ENCODE results near the gene INF2. TPM values are rescaled to one million over a fixed set of nuclear protein-coding genes. Genes with fewer than 3 reads are reported as not detected.
"Not testable (repeated sequence)": the region's sequence is repeated elsewhere in the genome, so short reads cannot be mapped to it uniquely, and the experiment has no call there.

INF2 gene
- total and polyA plus RNA-seq, 9 of the 15 experiments (the other 6 are each of a cell fraction or from before 2014, with no cell fraction given) = 0.56 to 31.3 (median 7.8) TPM

DNA sequence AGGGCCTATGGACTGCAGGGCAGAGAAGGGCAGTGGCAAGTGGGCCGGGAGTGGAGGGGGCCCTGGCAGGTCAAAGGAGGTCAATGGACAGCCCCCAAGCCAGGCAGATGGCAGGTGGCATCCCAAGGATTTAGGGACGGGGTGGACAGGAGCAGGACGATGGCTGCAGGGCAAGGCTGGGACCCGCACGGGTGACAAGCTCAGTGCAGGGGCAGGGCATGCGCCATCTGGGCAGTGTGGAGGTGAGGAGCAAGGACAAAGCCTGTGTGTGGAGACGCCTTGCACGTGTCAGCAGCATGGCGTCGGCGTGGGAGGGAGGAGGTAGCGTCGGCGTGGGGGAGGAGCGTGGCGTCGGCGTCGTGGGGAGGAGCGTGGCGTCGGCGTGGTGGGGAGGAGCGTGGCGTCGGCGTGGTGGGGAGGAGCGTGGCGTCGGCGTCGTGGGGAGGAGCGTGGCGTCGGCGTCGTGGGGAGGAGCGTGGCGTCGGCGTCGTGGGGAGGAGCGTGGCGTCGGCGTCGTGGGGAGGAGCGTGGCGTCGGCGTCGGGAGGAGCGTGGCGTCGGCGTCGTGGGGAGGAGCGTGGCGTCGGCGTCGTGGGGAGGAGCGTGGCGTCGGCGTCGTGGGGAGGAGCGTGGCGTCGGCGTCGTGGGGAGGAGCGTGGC lies 39.9 kb downstream of the INF2 start (continued):
- TF ChIP-seq, protein P1, sequence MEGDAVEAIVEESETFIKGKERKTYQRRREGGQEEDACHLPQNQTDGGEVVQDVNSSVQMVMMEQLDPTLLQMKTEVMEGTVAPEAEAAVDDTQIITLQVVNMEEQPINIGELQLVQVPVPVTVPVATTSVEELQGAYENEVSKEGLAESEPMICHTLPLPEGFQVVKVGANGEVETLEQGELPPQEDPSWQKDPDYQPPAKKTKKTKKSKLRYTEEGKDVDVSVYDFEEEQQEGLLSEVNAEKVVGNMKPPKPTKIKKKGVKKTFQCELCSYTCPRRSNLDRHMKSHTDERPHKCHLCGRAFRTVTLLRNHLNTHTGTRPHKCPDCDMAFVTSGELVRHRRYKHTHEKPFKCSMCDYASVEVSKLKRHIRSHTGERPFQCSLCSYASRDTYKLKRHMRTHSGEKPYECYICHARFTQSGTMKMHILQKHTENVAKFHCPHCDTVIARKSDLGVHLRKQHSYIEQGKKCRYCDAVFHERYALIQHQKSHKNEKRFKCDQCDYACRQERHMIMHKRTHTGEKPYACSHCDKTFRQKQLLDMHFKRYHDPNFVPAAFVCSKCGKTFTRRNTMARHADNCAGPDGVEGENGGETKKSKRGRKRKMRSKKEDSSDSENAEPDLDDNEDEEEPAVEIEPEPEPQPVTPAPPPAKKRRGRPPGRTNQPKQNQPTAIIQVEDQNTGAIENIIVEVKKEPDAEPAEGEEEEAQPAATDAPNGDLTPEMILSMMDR (IDR thresholded peaks at IDR 0.05 in 2 of 3, conservative IDR thresholded peaks at IDR 0.05 in 1 of 3; ENCODE audit: insufficient read depth in 2 of 3, low read depth in 1 of 3, low read length in 3 of 3) = 0 out of 6 replicates have a peak, but pooled peaks of 1 of the 3 experiments have one; percentile 13
- TF ChIP-seq, protein P2, sequence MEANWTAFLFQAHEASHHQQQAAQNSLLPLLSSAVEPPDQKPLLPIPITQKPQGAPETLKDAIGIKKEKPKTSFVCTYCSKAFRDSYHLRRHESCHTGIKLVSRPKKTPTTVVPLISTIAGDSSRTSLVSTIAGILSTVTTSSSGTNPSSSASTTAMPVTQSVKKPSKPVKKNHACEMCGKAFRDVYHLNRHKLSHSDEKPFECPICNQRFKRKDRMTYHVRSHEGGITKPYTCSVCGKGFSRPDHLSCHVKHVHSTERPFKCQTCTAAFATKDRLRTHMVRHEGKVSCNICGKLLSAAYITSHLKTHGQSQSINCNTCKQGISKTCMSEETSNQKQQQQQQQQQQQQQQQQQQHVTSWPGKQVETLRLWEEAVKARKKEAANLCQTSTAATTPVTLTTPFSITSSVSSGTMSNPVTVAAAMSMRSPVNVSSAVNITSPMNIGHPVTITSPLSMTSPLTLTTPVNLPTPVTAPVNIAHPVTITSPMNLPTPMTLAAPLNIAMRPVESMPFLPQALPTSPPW (CRISPR knock-in tag; IDR thresholded peaks at IDR 0.05) = peak; percentile 84
- TF ChIP-seq, protein P3, sequence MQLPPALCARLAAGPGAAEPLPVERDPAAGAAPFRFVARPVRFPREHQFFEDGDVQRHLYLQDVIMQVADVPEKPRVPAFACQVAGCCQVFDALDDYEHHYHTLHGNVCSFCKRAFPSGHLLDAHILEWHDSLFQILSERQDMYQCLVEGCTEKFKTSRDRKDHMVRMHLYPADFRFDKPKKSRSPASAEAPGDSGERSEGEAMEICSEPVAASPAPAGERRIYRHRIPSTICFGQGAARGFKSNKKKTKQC (CRISPR knock-in tag; IDR thresholded peaks at IDR 0.05) = peak; percentile 93; the same call in 1 of the 2 replicates
- TF ChIP-seq HDAC1 (IDR thresholded peaks at IDR 0.05) (peak in 1 of 2 experiments; percentile 88; a peak in 2 of 4 replicates), CREB1 (IDR thresholded peaks at IDR 0.05) (peak; percentile 72), CREB1 (CRISPR knock-in tag; IDR thresholded peaks at IDR 0.05) (peak; percentile 93), FIP1L1 (IDR thresholded peaks at IDR 0.05; ENCODE audit: low read depth, low read length, poor library complexity, severe bottlenecking) (peak; percentile 46), ZNF146 (CRISPR knock-in tag; IDR thresholded peaks at IDR 0.05; ENCODE audit: unreplicated experiment) (peak; percentile 7), DMBX1 (CRISPR knock-in tag; IDR thresholded peaks at IDR 0.05; ENCODE audit: borderline replicate concordance) (peak; percentile 44; the same call in 1 of the 2 replicates)
- TF ChIP-seq, protein P4, sequence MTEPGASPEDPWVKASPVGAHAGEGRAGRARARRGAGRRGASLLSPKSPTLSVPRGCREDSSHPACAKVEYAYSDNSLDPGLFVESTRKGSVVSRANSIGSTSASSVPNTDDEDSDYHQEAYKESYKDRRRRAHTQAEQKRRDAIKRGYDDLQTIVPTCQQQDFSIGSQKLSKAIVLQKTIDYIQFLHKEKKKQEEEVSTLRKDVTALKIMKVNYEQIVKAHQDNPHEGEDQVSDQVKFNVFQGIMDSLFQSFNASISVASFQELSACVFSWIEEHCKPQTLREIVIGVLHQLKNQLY (CRISPR knock-in tag; conservative IDR thresholded peaks at IDR 0.05) = peak; percentile 93 to 99
- TF ChIP-seq, protein P5, sequence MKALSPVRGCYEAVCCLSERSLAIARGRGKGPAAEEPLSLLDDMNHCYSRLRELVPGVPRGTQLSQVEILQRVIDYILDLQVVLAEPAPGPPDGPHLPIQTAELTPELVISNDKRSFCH (CRISPR knock-in tag; IDR thresholded peaks at IDR 0.05) = not testable (repeated sequence)
- TF ChIP-seq, protein P5 (tag; IDR thresholded peaks at IDR 0.05) = peak; percentile 86
- TF ChIP-seq, protein P6, sequence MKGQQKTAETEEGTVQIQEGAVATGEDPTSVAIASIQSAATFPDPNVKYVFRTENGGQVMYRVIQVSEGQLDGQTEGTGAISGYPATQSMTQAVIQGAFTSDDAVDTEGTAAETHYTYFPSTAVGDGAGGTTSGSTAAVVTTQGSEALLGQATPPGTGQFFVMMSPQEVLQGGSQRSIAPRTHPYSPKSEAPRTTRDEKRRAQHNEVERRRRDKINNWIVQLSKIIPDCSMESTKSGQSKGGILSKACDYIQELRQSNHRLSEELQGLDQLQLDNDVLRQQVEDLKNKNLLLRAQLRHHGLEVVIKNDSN (CRISPR knock-in tag; IDR thresholded peaks at IDR 0.05) = peak; percentile 70
- TF ChIP-seq, protein P7, sequence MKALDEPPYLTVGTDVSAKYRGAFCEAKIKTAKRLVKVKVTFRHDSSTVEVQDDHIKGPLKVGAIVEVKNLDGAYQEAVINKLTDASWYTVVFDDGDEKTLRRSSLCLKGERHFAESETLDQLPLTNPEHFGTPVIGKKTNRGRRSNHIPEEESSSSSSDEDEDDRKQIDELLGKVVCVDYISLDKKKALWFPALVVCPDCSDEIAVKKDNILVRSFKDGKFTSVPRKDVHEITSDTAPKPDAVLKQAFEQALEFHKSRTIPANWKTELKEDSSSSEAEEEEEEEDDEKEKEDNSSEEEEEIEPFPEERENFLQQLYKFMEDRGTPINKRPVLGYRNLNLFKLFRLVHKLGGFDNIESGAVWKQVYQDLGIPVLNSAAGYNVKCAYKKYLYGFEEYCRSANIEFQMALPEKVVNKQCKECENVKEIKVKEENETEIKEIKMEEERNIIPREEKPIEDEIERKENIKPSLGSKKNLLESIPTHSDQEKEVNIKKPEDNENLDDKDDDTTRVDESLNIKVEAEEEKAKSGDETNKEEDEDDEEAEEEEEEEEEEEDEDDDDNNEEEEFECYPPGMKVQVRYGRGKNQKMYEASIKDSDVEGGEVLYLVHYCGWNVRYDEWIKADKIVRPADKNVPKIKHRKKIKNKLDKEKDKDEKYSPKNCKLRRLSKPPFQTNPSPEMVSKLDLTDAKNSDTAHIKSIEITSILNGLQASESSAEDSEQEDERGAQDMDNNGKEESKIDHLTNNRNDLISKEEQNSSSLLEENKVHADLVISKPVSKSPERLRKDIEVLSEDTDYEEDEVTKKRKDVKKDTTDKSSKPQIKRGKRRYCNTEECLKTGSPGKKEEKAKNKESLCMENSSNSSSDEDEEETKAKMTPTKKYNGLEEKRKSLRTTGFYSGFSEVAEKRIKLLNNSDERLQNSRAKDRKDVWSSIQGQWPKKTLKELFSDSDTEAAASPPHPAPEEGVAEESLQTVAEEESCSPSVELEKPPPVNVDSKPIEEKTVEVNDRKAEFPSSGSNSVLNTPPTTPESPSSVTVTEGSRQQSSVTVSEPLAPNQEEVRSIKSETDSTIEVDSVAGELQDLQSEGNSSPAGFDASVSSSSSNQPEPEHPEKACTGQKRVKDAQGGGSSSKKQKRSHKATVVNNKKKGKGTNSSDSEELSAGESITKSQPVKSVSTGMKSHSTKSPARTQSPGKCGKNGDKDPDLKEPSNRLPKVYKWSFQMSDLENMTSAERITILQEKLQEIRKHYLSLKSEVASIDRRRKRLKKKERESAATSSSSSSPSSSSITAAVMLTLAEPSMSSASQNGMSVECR (CRISPR knock-in tag; IDR thresholded peaks at IDR 0.05) = peak; percentile 86

Data from K562 (cell line).